Stimulated activated CD4-positive, alpha-beta T cell treated with anti-CD3 and anti-CD28 coated beads, Interleukin-12 subunit alpha, Interleukin-12 subunit beta, amount 100 ng/mL, for 4 hours (primary cell): ENCODE data around the gene PAIP2B.
"Not testable (repeated sequence)": the region's sequence is repeated elsewhere in the genome, so short reads cannot be mapped to it uniquely, and the experiment has no call there.

Source experiments
- DNase-seq: peaks from one replicate; pipeline ENCODE4 v3.0.0-alpha.2; 2020

PAIP2B gene

GRCh38 chr2:71226965-71227560 lies at the start of gene PAIP2B:
Gene PAIP2B (minus strand): TSS chr2:71227103. CDS start chr2:71202589, 24,514 bp downstream.
- DNase-seq = peak; percentile 96

- no peak for DNase-seq
Observed at GRCh38 chr2:71275939-71276310, 49.0 kb upstream of the PAIP2B start.

GRCh38 chr2:71269511-71270090 lies 42.7 kb upstream of the PAIP2B start:
- no peak for DNase-seq

- DNase-seq = no peak
Observed at GRCh38 chr2:71263386-71263785, 36.5 kb upstream of the PAIP2B start.

GRCh38 chr2:71261534-71261933 lies 34.6 kb upstream of the PAIP2B start:
- no peak for DNase-seq

- no peak for DNase-seq
Observed at GRCh38 chr2:71256421-71256820, 29.5 kb upstream of the PAIP2B start.

- DNase-seq = no peak
Observed at GRCh38 chr2:71254776-71255175, 27.9 kb upstream of the PAIP2B start.

- no peak for DNase-seq
Observed at GRCh38 chr2:71254078-71254477, 27.2 kb upstream of the PAIP2B start.

GRCh38 chr2:71253476-71253875 lies 26.6 kb upstream of the PAIP2B start:
- DNase-seq = no peak

GRCh38 chr2:71252862-71253261 lies 26.0 kb upstream of the PAIP2B start:
- DNase-seq = no peak

- DNase-seq = no peak
Observed at GRCh38 chr2:71250935-71251334, 24.0 kb upstream of the PAIP2B start.

GRCh38 chr2:71244302-71244660 lies 17.4 kb upstream of the PAIP2B start:
- no peak for DNase-seq

GRCh38 chr2:71243634-71244301 lies 16.9 kb upstream of the PAIP2B start:
- DNase-seq = no peak

- DNase-seq = no peak
Observed at GRCh38 chr2:71240794-71241193, 13.9 kb upstream of the PAIP2B start.

GRCh38 chr2:71238089-71238488 lies 11.2 kb upstream of the PAIP2B start:
- DNase-seq = no peak

- DNase-seq = no peak
Observed at GRCh38 chr2:71235930-71236587, 9.2 kb upstream of the PAIP2B start.

- not testable (repeated sequence) for DNase-seq
Observed at GRCh38 chr2:71233072-71233471, 6.2 kb upstream of the PAIP2B start.

- peak; percentile 18 for DNase-seq
Observed at GRCh38 chr2:71226096-71226964, 573 bp downstream of the PAIP2B start.

GRCh38 chr2:71224935-71225334 lies 2.0 kb downstream of the PAIP2B start:
- no peak for DNase-seq

GRCh38 chr2:71224457-71224856 lies 2.4 kb downstream of the PAIP2B start:
- DNase-seq = no peak

- DNase-seq = no peak
Observed at GRCh38 chr2:71223767-71224333, 3.1 kb downstream of the PAIP2B start.

GRCh38 chr2:71220743-71221142 lies 6.2 kb downstream of the PAIP2B start:
- DNase-seq = no peak

- DNase-seq = no peak
Observed at GRCh38 chr2:71216501-71216900, 10.4 kb downstream of the PAIP2B start.
